ENCODE results near the gene BRAF.

GRCh38 chr7:140686921-140687320, 237.8 kb downstream of the BRAF start:
- TF ChIP-seq CTCF (IDR thresholded peaks at IDR 0.05; ENCODE audit: low read length) (no peak), EZH2 (optimal IDR thresholded peaks at IDR 0.05; ENCODE audit: low read depth, low read length) (no peak), EZH2phosphoT487 (IDR thresholded peaks at IDR 0.05; ENCODE audit: low read length) (no peak)

Measured in MM.1S (cell line).